NCI-H2196 (cell line): ENCODE data around the gene RAB34.
"Not testable (repeated sequence)": the region's sequence is repeated elsewhere in the genome, so short reads cannot be mapped to it uniquely, and the experiment has no call there.

Source experiments
- DNase-seq: peaks from one replicate; lab custom pipeline; 2025; ENCODE audit not compliant: unreplicated experiment; lab: John Stamatoyannopoulos, UW

Gene RAB34

DNA sequence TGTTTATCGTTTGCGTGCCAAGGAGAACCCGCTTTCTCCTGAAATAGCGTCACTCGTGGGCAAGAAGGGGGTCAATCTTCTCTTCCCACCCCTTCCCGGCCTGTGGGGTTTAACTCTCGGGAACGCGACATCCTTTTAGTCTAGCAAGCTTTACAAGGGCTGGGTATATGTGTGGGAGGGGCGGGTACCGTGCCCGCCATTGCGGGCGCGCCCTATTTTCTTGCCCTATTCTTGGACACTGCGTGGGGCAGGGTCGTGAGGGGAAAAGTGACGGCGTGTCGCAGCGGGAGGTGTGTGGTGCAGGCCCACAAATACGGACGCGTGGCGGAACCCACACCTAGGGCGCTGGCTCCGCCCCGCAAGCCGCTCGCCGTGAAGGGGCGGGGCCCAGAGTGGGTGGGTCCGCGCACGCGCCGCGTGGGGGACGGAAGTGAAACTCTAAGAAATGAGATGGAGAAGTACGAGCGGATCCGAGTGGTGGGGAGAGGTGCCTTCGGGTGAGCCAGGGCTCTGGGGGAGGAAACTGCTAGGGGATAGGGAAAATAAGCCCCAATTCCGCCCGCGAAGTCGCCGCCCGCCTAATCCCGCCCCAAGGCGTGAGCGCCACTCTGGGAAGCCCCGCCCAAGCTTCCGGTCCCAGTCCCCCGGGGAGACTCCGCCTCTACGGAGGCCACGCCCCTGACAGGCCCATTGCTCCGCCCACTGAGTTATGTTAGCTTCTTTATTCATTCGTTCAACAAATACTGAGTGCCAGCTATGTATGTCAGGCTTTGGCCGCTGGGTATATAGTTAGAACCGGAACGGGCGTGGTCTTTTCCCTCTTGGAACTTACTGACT lies 10.9 kb upstream of the RAB34 start, which contains the start of gene NEK8:
Gene NEK8, plus strand, starts transcription at position 425 of the 837 bp plus-strand sequence. Its CDS starts 26 bp downstream, at position 451.
- DNase-seq: peak; percentile 85

- peak; percentile 86 for DNase-seq
Measured at GRCh38 chr17:28726627-28727491, 9.2 kb upstream of the RAB34 start.

GRCh38 chr17:28726226-28726626 lies 8.6 kb upstream of the RAB34 start, which contains the start of gene TLCD1:
Gene TLCD1 (minus strand): TSS chr17:28726233. CDS start chr17:28726097, 136 bp downstream.
- DNase-seq: peak; percentile 48

GRCh38 chr17:28725660-28726225 lies 8.1 kb upstream of the RAB34 start:
- DNase-seq: peak; percentile 75

DNA sequence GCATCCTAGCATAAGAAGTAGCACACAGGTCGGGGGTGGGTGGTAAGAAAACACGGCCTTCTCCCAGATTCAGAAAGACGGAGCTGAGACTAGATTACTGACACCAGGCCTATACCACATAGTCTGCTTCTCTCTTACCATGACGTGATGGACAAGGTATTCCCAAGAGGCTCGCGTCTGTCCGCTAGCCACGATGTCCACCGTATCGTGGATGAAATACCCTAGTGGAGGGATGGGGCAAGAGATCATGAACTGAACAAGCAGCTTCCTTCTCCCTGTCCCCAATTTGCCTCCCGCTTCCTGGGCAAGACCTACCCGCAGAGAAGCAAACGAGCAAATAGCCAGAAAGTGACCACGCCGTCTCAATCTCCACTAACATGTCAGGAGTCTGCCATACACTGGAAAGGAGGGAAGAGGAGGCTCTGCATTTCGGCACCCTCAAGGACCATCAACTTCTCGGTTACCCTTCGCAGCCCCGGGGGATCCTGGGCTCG lies 7.5 kb upstream of the RAB34 start:
- no peak for DNase-seq

DNA sequence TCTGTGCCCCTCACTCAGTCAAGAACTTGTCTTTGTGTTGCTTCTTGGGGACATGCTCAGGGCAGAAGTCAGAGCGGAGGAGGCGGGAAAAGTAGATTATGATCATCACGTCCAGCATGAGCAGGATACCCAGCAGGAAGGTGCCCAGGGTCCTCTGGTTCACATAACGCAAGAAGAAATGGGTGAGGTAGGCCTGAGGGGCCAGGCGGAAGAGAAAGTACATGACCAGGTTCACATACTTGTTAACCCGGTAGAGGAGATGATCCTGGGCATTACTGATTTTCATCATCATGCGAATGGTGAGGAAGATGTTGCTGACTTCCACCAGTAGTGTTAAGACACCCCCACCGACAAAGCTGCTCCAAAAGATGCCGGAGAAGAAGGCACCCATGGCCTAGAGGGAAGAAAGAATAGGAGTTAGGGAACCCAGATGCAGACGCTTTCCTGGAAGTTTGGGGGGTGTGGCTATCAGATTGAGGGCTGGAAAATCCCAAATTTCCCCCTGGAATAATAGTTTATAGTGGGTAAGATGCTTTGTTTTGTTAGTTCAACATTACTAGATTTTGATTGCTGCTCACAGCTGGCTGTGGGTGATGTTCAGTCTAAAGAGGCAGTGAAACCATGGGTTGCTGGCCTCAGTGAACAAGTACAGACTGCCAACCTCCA lies 7.0 kb upstream of the RAB34 start:
- DNase-seq: no peak

GRCh38 chr17:28723836-28724499 lies 6.3 kb upstream of the RAB34 start:
- DNase-seq: not testable (repeated sequence)

DNA sequence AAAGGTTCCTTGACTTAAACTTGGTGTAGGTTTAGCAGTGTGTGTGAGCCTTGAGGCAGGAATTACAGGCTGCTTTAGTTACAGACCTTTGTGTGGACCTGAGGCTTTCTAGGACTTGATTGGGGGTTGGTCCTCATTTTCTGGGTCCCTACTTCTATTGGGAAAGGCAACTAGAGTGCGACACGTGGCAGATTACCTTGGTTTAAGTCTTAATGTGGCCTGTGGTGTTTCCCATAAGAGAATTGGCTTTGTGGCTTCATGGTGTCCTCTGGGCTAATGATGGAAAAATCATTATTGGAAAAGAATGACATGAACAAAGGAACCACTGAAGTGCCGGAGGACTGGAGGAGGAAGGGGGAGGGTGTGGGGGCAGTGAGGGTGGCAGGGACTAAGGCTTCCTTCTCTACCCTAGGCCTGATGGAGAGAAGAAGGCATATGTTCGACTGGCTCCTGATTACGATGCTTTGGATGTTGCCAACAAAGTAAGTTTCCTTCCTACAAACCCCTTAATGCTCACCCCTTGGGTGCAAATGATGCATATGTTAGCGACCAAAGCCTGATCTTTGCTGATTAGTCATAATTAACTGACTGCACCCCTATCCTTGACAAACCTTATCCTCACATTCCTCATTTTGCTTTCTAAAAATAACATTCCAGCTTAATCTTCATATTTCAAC lies 5.6 kb upstream of the RAB34 start:
- no peak for DNase-seq

- no peak for DNase-seq
Measured at GRCh38 chr17:28722417-28723158, 4.9 kb upstream of the RAB34 start.

DNA sequence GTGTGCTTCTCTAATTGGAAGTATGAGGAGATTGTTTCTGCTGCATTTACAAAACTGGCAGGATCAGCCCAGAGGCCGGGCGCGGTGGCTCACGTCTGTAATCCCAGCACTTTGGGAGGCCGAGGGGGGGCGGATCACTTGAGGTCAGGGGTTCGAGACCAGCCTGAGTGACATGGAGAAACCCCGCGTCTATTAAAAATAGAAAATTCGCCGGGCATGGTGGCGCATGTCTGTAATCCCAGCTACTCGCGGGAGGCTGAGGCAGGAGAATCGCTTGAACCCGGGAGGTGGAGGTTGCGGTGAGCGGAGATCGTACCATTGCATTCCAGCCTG lies 3.3 kb upstream of the RAB34 start:
- not testable (repeated sequence) for DNase-seq

DNA sequence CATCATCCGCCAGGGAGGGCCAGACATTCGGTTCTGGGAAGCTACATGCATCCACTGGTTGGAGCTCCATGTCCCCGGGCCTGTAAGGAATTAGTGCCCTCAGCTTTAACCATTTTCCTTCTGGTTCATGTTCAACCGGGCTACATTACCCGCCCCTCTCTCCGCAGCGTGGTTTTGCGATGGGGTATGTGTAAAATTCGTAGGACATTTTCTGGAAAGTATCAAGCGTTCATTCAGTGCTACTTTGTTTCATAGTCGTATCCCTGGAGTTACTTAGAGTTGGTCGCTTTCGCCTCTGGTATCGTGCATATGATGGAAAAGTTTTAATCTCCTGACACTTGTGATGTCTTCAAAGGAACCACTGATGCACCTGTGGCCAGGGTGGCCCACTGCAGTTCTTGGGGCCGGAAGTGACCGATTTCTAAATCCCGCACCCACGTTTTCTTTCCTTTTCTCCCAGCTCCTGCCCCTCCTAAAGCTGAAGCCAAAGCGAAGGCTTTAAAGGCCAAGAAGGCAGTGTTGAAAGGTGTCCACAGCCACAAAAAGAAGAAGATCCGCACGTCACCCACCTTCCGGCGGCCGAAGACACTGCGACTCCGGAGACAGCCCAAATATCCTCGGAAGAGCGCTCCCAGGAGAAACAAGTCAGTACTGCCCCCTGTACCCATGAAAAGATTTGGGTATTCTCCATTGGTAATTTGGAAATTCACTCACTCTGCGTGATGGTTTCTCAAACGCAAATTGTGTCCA lies 2.8 kb upstream of the RAB34 start:
- DNase-seq: no peak

GRCh38 chr17:28719021-28719433 lies 1.4 kb upstream of the RAB34 start:
- no peak for DNase-seq

- DNase-seq: no peak
Measured at GRCh38 chr17:28718333-28719020, 809 bp upstream of the RAB34 start.

DNA sequence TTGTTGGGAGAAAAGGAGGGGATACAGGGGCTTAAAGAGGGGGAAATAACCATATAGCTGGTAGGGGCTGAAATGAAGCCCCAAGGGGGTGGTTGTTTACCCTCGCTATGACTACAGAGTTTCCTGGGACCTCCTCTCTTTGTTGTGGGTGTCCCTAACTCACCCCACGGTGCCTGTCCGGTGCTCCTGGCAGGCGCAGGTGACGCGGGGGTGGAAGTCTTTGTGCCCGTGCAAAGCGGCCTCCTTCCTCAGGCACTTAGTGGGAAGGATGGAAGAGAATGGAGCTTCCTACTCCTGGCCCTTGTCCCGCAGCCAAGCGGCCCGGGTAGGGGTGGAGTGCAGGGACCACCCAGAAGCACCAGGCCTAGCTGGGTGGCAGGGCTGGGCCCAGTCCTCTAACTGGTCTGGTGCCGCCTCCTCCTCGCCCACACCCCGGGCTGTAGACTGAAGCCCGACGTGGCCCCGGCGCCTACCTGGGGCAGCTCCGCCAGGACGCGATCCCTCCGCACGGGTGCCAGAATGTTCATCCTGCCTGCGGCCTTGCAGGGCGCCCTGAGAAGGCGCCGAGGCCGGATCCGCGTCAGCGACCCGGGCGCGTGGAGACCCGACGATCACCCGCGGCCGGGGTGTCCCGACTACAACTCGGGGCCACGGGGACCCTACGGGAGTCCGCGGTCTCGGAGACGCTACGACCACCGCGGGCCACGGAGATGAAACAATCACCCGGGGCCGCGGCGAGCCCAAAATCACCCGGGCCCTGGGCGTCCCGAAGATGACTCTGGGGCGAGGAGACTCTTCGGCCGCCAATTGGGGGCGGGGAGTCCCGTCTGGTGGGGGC lies 709 bp downstream of the RAB34 start:
- no peak for DNase-seq

- no peak for DNase-seq
Measured at GRCh38 chr17:28715217-28715616, 2.5 kb downstream of the RAB34 start.

DNA sequence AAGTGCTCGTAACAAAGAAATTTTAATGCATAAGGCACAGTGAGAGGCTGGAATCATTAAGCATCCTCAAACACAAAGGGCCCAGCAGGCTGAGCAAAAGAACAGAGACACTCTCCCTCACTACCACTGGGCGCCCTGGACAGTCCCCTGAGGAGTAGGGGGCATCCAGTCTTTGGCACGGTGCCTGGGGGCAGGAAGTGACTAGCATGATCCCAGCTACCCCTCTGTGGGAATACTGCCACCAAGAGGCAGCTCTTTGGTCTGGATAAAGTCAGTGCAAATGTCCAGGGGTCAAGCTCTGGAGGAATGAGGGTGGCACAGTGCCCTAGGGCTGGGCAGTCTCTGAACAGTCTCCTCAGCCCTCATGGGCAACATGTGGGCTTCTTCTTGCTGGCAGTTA lies 3.4 kb downstream of the RAB34 start:
- no peak for DNase-seq
